Loucy (cell line): Measurements from ENCODE around the gene IFNK.
A peak's percentile ranks its signal among the peaks of the same experiment; 100 is the strongest.
"Not testable (repeated sequence)": the region's sequence is repeated elsewhere in the genome, so short reads cannot be mapped to it uniquely, and the experiment has no call there.

ENCODE experiments used
- H2AFZ ChIP-seq: fragments of 200-600 bp; sonication (generic); 2 replicates; pipeline ENCODE4 v1.6.0; 2016; ENCODE audit warnings: antibody characterized with exemption, mild to moderate bottlenecking, low read length, moderate library complexity
- H3F3A ChIP-seq: fragments of 200-600 bp; 2 replicates; pipeline ENCODE4 v1.6.0; 2016; ENCODE audit warnings: antibody characterized with exemption, low read depth, mild to moderate bottlenecking
- H3K27me3 ChIP-seq: fragments of 200-600 bp; sonication (generic); 2 replicates; pipeline ENCODE4 v1.6.1; 2014; ENCODE audit warnings: low read length, mild to moderate bottlenecking; ENCODE audit not compliant: insufficient read depth, poor library complexity, severe bottlenecking
- H3K36me3 ChIP-seq: fragments of 200-600 bp; sonication (generic); 2 replicates; pipeline ENCODE4 v1.6.1; 2016; ENCODE audit warnings: low read length; ENCODE audit not compliant: insufficient read depth
- H3K4me1 ChIP-seq: fragments of 200-600 bp; sonication (generic); 2 replicates; pipeline ENCODE4 v1.5.1; 2014; ENCODE audit warnings: low read length, mild to moderate bottlenecking; ENCODE audit not compliant: insufficient read depth, poor library complexity, severe bottlenecking
- H3K4me2 ChIP-seq: fragments of 200-600 bp; sonication (generic); 2 replicates; pipeline ENCODE4 v1.6.0; 2014; ENCODE audit warnings: antibody characterized with exemption, low read length, low read depth, mild to moderate bottlenecking; ENCODE audit not compliant: poor library complexity, severe bottlenecking
- H3K4me3 ChIP-seq: fragments of 200-600 bp; sonication (generic); 2 replicates; pipeline ENCODE4 v1.5.1; 2014; ENCODE audit warnings: low read length, mild to moderate bottlenecking, mixed read lengths; ENCODE audit not compliant: poor library complexity, severe bottlenecking
- H3K79me2 ChIP-seq: fragments of 200-600 bp; sonication (generic); 2 replicates; pipeline ENCODE4 v1.6.1; 2014; ENCODE audit warnings: low read length; ENCODE audit not compliant: insufficient read depth
- H3K9ac ChIP-seq: fragments of 200-600 bp; sonication (generic); 2 replicates; pipeline ENCODE4 v1.6.0; 2014; ENCODE audit warnings: mild to moderate bottlenecking, low read depth, low read length, moderate library complexity; ENCODE audit not compliant: poor library complexity, severe bottlenecking
- H3K9me2 ChIP-seq: fragments of 200-600 bp; sonication (generic); replicated peaks from 2 replicates; pipeline ENCODE4 v1.6.1; 2016; ENCODE audit warnings: low read depth, low read length, mixed read lengths
- H3K9me3 ChIP-seq: fragments of 200-600 bp; sonication (generic); 2 replicates; pipeline ENCODE4 v1.6.1; 2014; ENCODE audit warnings: mild to moderate bottlenecking, antibody characterized with exemption, low read length, low read depth; ENCODE audit not compliant: insufficient read depth
- H4K20me1 ChIP-seq: fragments of 200-600 bp; sonication (generic); 2 replicates; pipeline ENCODE4 v1.6.0; 2014; ENCODE audit warnings: antibody characterized with exemption, low read length, mild to moderate bottlenecking; ENCODE audit not compliant: insufficient read depth, poor library complexity, severe bottlenecking
- EZH2phosphoT487 ChIP-seq: fragments of 200-600 bp; IDR thresholded peaks from 2 replicates; pipeline ENCODE4 v1.6.1; 2018; ENCODE audit warnings: antibody characterized with exemption, mild to moderate bottlenecking, moderate library complexity, borderline replicate concordance
- TF ChIP-seq, protein P1 (sequence below): fragments of 200-600 bp; sonication (generic); conservative IDR thresholded peaks from 2 replicates; pipeline ENCODE4 v1.5.1; 2014; ENCODE audit warnings: mild to moderate bottlenecking, antibody characterized with exemption, low read length

IFNK gene

DNA sequence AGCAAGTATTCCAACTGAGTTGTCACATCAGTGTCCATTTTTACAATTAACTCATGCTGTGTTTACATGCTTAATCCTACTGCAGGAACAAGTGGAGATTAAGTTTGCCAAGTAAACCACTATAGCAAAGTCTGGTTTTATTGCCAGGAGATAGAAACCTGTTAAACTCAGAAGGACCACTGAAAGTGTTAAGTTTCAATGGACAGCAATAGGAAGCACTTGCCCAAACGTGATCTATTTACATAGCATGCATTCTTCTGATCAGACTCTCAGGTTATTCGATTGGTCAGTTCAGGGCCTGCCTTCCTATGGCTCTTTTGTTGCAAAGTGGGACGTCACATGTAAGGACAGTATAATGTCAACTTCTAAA is 28.0 kb upstream of the IFNK start:
- H3K36me3 ChIP-seq, result no peaks in the 10 kb centered on the region
- H4K20me1 ChIP-seq, result no peaks in the 10 kb centered on the region
- peaks cover 9% of the 10 kb centered on the region for H3K4me1 ChIP-seq
- H3K9ac ChIP-seq, result no peak overlapping the region
- H2AFZ ChIP-seq, result no peak overlapping the region
- H3K9me2 ChIP-seq, result no peaks in the 10 kb centered on the region
- no peak overlapping the region for H3K4me3 ChIP-seq
- TF ChIP-seq EZH2phosphoT487, result no peak
- TF ChIP-seq, protein P1, sequence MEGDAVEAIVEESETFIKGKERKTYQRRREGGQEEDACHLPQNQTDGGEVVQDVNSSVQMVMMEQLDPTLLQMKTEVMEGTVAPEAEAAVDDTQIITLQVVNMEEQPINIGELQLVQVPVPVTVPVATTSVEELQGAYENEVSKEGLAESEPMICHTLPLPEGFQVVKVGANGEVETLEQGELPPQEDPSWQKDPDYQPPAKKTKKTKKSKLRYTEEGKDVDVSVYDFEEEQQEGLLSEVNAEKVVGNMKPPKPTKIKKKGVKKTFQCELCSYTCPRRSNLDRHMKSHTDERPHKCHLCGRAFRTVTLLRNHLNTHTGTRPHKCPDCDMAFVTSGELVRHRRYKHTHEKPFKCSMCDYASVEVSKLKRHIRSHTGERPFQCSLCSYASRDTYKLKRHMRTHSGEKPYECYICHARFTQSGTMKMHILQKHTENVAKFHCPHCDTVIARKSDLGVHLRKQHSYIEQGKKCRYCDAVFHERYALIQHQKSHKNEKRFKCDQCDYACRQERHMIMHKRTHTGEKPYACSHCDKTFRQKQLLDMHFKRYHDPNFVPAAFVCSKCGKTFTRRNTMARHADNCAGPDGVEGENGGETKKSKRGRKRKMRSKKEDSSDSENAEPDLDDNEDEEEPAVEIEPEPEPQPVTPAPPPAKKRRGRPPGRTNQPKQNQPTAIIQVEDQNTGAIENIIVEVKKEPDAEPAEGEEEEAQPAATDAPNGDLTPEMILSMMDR, result no peak
- no peaks in the 10 kb centered on the region for H3K27me3 ChIP-seq
- H3K9me3 ChIP-seq, result no peaks in the 10 kb centered on the region
- H3K4me2 ChIP-seq, result no peak overlapping the region
- no peaks in the 10 kb centered on the region for H3K79me2 ChIP-seq
- no peaks in the 10 kb centered on the region for H3F3A ChIP-seq

DNA sequence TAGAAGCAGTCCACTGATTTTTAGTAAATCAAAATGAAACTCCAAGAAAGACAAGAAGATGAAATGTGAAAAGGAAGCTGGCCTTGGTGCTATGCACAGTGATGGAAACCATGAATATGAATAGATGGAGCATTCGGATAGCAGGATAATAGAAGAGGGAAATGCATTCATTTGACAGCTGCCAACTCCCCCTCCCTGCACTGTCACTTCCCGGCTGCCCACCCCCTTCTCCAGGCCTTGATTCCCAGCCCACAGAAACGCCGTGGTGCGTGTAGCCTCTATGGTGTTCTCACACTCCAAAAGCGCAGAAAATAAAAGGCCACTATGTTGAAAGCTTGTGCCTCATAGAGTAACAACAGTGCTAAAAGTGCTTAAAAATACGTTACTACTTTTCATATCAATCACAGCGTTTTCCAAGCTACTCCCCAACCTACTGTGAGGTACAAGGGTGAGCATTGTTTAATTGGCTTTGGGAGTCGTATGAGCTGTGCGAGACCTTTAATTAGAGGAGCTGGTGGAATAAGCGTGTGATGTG is 26.1 kb upstream of the IFNK start:
- no peaks in the 10 kb centered on the region for H3K9me2 ChIP-seq
- no peak overlapping the region for H3K4me2 ChIP-seq
- H3F3A ChIP-seq, result no peaks in the 10 kb centered on the region
- no peaks in the 10 kb centered on the region for H4K20me1 ChIP-seq
- no peak overlapping the region for H3K9ac ChIP-seq
- no peak overlapping the region for H3K4me3 ChIP-seq
- TF ChIP-seq EZH2phosphoT487, result no peak
- TF ChIP-seq, protein P1, result no peak
- no peaks in the 10 kb centered on the region for H3K9me3 ChIP-seq
- no peaks in the 10 kb centered on the region for H3K27me3 ChIP-seq
- no peaks in the 10 kb centered on the region for H3K36me3 ChIP-seq
- H3K4me1 ChIP-seq, result peaks cover 9% of the 10 kb centered on the region
- no peak overlapping the region for H2AFZ ChIP-seq
- H3K79me2 ChIP-seq, result no peaks in the 10 kb centered on the region

- H3F3A ChIP-seq, result no peaks in the 10 kb centered on the region
- H3K9me3 ChIP-seq, result no peaks in the 10 kb centered on the region
- no peak overlapping the region for H3K9ac ChIP-seq
- H3K9me2 ChIP-seq, result no peaks in the 10 kb centered on the region
- peak overlapping the region; percentile 30 for H3K4me2 ChIP-seq
- TF ChIP-seq, protein P1, result no peak
- no peak for TF ChIP-seq EZH2phosphoT487
- peaks cover 9% of the 10 kb centered on the region for H3K4me1 ChIP-seq
- no peak overlapping the region for H2AFZ ChIP-seq
- peak overlapping the region; percentile 34 for H3K4me3 ChIP-seq
- H3K79me2 ChIP-seq, result no peaks in the 10 kb centered on the region
- no peaks in the 10 kb centered on the region for H4K20me1 ChIP-seq
- H3K27me3 ChIP-seq, result no peaks in the 10 kb centered on the region
- H3K36me3 ChIP-seq, result no peaks in the 10 kb centered on the region
Observed at GRCh38 chr9:27499451-27499850, 24.6 kb upstream of the IFNK start.

GRCh38 chr9:27500902-27501301 is 23.2 kb upstream of the IFNK start:
- not testable (repeated sequence) for H3K4me1 ChIP-seq, H3K4me3 ChIP-seq, H2AFZ ChIP-seq, H3K36me3 ChIP-seq, H3K9ac ChIP-seq, H3K4me2 ChIP-seq, H4K20me1 ChIP-seq, H3K9me3 ChIP-seq, H3K27me3 ChIP-seq, H3F3A ChIP-seq, H3K79me2 ChIP-seq, H3K9me2 ChIP-seq
